ENCODE measurements around the gene CBX4. TPM values are rescaled to one million over a fixed set of nuclear protein-coding genes. Genes with fewer than 3 reads are reported as not detected.

Gene CBX4
- total RNA-seq, 1 experiment from 2014 or later, result 6.2 TPM

GRCh38 chr17:79789943-79790804, 49.1 kb downstream of the CBX4 start:
- Histone ChIP-seq H3K56ac (ENCODE audit: insufficient read length, low read depth, low read length) (no peak overlapping the region), H2AK5ac (ENCODE audit: insufficient read length, low read length) (no peak overlapping the region), H4K5ac (ENCODE audit: insufficient read length, low read depth, low read length) (no peak overlapping the region), H2BK12ac (ENCODE audit: insufficient read length, low read depth, low read length) (no peak overlapping the region), H3T11ph (ENCODE audit: low read length) (no peak overlapping the region), H4K91ac (ENCODE audit: insufficient read length, low read depth, low read length) (no peak overlapping the region), H3K27me3 (ENCODE audit: insufficient read depth, low read length) (peaks cover 60% of the 10 kb centered on the region), H3K23ac (ENCODE audit: insufficient read length, low read depth, low read length) (no peak overlapping the region), H2BK15ac (ENCODE audit: low read depth, low read length) (no peak overlapping the region), H2AFZ (ENCODE audit: low read length) (no peak overlapping the region), H3K4me1 (ENCODE audit: insufficient read depth, low read length) (peaks cover 8% of the 10 kb centered on the region), H3K23me2 (ENCODE audit: insufficient read length, low read depth, low read length, poor library complexity, severe bottlenecking) (peaks cover 6% of the 10 kb centered on the region), H3K79me2 (ENCODE audit: insufficient read depth, low read length) (no peaks in the 10 kb centered on the region), H4K8ac (replicated peaks; ENCODE audit: insufficient read length, low read depth, low read length) (no peak overlapping the region), H2BK20ac (ENCODE audit: low read depth, low read length, poor library complexity, severe bottlenecking) (no peak overlapping the region), H3K9ac (ENCODE audit: extremely low read depth, insufficient read length, low read length) (no peak overlapping the region), H3K79me1 (ENCODE audit: insufficient read depth, low read depth, low read length, poor library complexity, severe bottlenecking) (no peaks in the 10 kb centered on the region), H3K9me3 (ENCODE audit: control insufficient read depth, low read depth, low read length) (no peaks in the 10 kb centered on the region), H4K20me1 (ENCODE audit: control insufficient read depth, insufficient read depth, insufficient read length) (peaks cover 8% of the 10 kb centered on the region), H3K14ac (ENCODE audit: insufficient read depth, low read length) (no peak overlapping the region), H3K27ac (ENCODE audit: insufficient read length, low read depth, low read length) (no peak overlapping the region), H3K4me2 (ENCODE audit: insufficient read depth, insufficient read length, low read length) (peak overlapping the region; percentile 54), H2BK120ac (ENCODE audit: low read depth, low read length, poor library complexity, severe bottlenecking) (no peak overlapping the region), H3K18ac (ENCODE audit: insufficient read length, low read depth, low read length) (peak overlapping the region; percentile 85), H3K4ac (ENCODE audit: low read depth, low read length) (no peak overlapping the region), H2BK5ac (ENCODE audit: insufficient read length, low read length) (no peak overlapping the region)
- Mint-ChIP-seq H3K27ac (no peak overlapping the region), H3K9me3 (peaks cover 0 to 3% of the 10 kb centered on the region in 2 experiments; a peak in 1 of 5 replicates), H3K36me3 (ENCODE audit: insufficient read depth in 1 of 3, low read depth in 3 of 3) (peaks cover 3 to 12% (median 3%) of the 10 kb centered on the region in 3 experiments; a peak in 6 of 7 replicates), H3K27me3 (ENCODE audit: low read depth) (peaks cover 94% of the 10 kb centered on the region), H3K4me1 (peaks cover 37 to 60% of the 10 kb centered on the region in 2 experiments), H3K4me3 (peak overlapping the region in 1 of 2 experiments; percentile 38; a peak in 1 of 5 replicates)
- WGBS (ENCODE audit: extremely low coverage, insufficient read length, low lambda C conversion rate), result no CpG with 5 or more reads among the region's 74 CpGs
- TF ChIP-seq CTCF (conservative IDR thresholded peaks at IDR 0.05), result peak; percentile 90
- peak; percentile 81 for DNase-seq

Data from H9 (cell line).